Stimulated activated CD4-positive, alpha-beta T cell treated with anti-CD3 and anti-CD28 coated beads, TNF-alpha, amount 100 ng/mL, for 48 hours (primary cell): ENCODE measurements around the gene CYP2E1.
A peak's percentile ranks its signal among the peaks of the same experiment; 100 is the strongest.
"Not testable (repeated sequence)": the region's sequence is repeated elsewhere in the genome, so short reads cannot be mapped to it uniquely, and the experiment has no call there.

Source experiments
- DNase-seq, 3 donors: peaks; one replicate each; pipeline ENCODE4 v3.0.0-alpha.2; 2020; ENCODE audit warnings: low read depth in 3 of 3

The CYP2E1 gene

DNA sequence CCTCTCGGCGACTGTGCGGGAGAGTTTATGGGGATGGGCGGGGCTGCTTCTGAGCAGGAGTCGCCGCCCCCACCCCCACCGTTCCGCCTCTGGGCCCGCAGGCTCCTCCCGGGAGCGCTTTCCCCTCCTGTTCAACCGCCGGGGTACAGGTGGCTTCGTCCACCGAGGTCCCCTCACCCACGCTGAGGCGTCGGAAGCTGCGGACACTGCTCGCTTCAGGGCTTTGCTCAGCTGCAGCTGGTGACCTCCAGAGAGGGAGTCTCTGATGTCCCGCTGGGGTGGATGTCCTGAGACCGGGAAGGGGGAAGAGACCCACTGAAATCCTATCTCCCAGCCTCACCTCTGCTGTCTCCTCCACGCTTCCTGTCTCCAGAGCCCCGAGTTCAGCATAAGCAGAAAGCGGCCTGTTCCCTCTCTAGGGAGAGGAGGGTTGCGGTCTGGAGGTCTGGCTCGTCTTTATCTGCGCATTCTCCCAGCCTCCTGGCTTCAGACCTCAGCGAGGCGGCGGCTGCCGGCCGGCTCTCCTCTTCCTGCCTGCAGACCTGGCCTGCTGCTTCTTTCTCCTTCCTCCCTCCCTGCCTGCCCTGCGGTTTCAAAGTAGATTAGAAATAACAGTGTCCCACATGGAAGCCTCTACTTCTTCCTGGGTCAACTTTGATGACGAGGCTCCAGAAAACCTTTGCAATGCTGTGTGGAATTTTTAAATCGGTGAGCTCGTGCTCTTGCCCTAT lies 1.8 kb downstream of the CYP2E1 start:
- DNase-seq: no peak

DNA sequence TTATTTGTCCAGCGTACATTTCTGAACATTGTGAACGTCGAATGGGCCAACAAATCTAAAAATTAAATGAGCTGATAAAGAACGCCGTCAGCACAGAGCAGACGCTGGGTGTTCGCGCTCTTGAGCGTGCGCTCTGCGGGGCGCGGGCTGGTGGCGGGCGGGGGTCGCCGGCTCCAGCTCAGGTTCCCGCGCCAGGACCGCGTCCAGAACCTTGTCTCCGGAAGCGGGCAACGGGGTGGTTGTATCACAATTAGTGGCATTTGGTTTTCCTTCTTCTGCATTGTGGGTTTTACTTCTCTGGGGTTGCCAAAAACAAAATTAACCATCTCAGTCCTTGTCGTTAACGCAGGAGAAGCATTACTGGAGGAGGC lies 2.4 kb downstream of the CYP2E1 start:
- no peak for DNase-seq

DNA sequence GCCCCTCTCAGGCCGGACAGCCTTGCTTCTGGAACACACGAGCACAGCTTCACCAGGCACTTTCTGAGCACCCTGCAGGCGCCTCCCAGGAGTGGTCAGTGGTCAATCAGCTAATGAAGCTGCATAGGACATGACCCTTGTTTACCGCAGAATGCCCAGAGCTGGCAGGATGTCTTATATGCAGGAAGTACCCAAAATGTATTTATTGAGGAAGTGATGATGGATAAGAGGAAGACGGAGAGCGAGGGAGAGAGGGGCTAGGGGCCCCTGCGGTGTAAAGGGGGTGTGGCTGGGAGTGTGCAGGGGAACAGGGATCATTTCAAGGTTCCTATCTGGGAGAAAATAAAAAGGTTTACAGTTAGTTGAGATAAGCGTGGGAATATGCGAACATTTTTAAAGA lies 3.3 kb downstream of the CYP2E1 start:
- DNase-seq: no peak

DNA sequence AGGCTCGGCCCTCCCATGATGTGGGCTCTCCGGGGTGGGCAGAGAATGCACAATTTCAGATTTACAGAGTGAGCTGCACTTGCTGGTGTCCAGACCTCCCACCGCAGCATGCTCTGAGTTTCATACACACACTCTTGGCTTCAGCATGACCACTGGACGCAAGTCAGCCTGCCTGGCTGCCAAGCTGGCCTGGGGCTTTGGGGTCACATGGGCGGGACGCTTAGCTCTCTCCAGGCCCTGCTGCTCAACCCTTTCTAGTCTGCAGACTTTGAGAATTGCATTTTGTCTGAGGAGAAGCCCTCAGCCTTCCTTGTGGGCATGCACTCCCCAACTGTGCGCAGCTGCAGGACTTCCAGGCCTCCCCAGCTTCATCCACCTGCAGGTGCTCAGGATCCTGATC lies 5.7 kb downstream of the CYP2E1 start:
- DNase-seq: no peak

DNA sequence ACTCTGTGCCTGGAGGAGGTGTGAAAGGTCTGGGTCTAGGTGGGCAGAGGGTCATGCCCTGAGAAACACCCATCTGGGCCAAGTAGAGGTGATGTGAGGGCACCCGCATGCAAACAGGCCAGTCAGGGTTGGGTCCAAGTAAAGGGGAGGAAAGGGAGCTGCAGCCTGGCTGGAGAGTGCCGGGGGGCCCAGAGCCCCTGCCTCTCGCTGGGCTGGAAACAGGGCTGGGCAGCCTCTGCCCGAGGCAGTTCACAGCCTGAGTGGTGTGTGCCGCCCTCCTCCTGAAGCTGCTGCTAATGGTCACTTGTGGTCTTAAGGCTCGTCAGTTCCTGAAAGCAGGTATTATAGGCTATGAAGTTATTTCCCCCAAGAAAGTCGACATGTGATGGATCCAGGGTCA lies 7.3 kb downstream of the CYP2E1 start:
- no peak for DNase-seq

DNA sequence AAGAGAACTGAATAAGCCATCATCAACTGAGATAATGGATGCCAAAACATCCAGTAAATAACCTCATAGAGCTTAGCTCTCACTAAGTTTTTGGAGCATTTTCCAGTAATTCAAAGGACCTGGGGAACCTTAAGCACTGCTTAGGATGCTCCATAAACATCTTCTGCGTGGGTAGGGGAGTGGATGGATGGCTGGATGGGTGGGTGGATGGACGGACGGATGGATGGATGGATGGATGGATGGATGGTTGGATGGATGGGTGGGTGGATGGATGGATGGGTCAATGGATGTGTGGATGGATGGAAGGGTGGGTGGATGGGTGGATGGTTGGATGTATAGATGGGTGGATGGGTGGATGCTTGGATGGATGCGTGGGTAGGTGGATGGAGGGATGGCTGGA lies 9.0 kb downstream of the CYP2E1 start:
- DNase-seq: no peak

DNA sequence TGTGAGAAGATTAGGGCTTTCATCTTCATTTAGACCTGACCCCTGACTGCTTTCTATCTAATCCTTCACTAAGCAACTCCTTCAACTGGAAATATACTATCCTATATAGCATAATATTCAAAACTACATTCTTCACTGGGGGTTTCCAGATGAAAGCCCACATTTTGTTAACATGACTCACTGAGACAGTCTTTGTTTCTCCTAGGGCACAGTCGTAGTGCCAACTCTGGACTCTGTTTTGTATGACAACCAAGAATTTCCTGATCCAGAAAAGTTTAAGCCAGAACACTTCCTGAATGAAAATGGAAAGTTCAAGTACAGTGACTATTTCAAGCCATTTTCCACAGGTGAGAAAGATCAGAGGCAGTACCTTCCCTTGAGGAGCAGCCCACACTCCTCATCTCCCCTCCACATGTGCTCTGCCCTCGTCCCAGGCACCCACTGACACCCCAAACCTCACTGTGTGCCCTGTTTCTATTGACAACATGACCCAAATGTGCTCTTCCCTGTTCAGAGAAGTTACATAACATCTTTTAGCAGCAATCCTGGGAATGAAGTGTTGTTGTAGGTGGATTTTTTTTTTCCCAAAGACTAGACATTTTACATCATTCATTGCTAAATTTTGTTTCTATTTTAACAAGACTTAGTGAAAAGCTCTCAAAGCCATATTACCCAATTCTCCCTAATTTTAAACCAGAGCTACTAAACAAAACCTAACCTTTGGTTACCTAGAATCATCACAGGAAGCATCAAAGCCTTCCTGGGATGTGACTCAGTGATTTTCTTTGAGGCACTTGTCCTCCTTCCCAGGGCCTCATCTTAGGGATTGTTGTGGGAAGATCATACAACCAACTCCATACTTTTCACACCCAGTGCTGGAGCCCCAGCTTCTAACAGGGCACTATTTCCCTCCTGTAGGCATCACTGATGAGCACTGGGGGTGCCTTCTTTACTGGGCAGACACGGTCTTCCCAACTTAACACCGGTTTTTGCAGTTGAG lies 10.7 kb downstream of the CYP2E1 start:
- DNase-seq: no peak

DNA sequence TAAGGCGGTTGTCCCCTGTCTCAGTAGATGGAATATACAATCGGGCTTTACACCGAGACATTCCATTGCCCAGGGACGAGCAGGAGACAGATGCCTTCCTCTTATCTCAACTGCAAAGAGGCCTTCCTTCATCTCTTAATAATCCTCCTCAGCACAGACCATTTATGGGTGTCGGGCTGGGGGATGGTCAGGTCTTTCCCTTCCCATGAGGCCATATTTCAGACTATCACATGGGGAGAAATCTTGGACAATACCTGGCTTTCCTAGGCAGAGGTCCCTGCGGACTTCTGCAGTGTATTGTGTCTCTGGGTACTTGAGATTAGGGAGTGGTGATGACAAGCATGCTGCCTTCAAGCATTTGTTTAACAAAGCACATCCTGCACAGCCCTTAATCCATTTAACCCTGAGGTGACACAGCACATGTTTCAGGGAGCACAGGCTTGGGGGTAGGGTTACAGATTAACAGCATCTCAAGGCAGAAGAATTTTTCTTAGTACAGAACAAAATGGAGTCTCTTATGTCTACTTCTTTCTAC lies 14.3 kb downstream of the CYP2E1 start:
- DNase-seq: not testable (repeated sequence)

DNA sequence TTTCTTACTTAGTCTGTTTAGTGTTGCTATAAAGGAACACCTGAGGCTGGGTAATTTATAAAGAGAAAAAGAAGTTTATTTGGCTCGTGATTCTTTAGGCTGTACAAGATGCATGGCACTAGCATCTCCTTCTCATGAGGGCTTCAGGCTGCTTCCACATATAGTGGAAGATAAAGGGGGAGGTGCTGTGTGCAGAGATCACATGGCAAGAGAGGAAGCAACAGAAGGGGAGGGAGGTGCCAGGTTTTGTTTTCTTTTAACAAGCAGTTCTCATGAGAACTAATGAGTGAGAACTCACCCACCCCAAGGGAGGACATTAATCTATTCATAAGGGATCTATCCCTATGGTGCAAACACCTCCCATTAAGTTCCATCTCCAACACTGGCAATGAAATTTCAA lies 17.3 kb downstream of the CYP2E1 start:
- DNase-seq: no peak

DNA sequence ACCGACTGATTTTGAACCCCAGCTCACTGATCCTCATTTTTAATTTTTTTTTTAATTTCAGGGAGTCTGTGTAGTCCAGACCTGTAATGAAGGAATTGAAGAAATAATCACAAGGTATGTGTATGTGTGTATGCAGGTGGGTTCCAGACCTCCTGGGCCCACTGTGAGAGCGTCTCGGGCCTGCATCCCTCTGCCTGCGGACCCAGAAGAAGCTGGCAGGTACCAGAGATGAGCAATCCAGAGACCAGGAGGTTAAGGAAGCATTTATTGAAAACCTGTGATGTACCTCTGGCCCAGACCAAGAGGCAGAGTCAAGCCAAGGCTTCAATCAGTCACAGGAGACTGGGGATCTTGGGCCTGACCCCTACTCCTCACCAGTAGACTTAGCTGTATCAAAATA lies 27.4 kb downstream of the CYP2E1 start:
- DNase-seq: no peak

DNA sequence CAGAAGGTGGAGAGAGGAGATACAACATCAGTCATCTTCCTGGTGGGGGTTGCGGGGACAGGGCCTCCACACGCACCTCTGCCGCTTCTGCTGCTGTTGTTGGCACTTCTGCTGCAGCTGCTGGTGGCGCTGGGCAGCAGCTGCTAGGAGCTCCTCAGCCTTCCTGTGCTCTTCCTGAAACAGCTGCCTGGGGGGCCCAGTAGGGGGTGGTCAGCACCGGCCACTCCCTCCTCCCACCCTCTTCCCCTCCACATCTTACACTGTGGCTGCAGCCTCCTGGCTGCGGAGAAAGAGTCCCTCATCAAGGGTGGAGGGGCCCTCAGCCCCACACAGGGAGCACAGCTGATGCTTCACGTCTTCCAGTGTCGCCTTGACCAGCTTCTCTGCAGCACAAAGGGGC lies 28.4 kb downstream of the CYP2E1 start:
- DNase-seq: no peak

DNA sequence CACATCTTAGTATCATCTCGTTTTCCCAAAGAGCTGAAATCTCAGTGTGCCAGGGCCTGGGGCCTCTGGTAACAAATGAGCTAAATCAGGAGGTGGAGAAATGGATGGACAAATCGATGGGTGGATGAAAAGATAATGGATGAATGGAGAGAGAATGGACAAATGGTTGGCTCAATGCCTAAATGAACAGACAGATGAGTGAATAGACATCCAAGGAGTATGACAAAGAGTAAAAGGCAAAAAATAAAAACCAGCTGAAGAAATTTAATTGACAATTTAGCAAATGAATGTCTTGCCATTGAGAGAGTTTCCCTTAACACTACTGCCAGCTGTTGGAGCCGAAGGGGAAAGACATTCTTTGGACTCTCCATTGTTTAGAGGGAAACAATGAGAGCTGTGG lies 30.2 kb downstream of the CYP2E1 start:
- DNase-seq: no peak

DNA sequence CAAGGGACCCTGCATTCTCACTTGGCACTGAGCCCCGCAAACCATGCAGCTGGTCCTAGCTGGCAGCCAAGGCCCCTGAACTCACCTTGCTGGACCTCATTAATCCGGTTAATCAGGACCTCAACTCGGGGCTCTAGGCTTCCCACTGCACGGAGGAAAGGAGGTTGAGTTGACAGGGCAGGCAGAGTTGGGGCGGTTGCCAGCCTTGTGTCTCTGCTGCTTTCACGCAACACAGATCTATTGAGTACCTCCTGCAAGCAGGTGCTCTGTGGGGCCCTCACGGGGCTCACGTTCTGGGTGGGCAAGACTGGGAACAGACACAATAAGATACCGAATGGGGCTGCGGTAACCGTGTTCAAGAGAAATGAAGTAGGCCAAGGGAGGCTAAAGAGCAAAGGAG lies 32.1 kb downstream of the CYP2E1 start:
- DNase-seq: no peak

DNA sequence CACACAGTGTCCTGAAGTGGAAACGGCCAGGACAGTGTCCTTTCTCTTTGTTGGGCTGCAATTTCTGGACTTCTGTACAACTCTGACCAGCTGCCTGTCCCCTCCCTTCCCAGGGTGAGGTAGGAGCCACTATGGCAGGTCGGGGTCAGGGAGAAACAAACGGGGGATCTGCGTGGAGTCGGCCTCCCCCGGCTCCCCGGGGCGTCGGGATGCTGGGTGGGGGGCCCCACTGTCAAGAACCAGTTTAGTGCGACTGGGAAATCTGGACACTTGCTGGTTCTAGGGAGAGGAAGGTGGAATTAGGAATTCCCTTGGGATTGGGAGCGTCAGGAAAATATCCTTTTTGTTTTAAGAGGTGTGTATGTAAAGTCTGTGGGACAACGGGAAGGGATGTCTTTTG lies 37.7 kb downstream of the CYP2E1 start:
- DNase-seq: no peak

DNA sequence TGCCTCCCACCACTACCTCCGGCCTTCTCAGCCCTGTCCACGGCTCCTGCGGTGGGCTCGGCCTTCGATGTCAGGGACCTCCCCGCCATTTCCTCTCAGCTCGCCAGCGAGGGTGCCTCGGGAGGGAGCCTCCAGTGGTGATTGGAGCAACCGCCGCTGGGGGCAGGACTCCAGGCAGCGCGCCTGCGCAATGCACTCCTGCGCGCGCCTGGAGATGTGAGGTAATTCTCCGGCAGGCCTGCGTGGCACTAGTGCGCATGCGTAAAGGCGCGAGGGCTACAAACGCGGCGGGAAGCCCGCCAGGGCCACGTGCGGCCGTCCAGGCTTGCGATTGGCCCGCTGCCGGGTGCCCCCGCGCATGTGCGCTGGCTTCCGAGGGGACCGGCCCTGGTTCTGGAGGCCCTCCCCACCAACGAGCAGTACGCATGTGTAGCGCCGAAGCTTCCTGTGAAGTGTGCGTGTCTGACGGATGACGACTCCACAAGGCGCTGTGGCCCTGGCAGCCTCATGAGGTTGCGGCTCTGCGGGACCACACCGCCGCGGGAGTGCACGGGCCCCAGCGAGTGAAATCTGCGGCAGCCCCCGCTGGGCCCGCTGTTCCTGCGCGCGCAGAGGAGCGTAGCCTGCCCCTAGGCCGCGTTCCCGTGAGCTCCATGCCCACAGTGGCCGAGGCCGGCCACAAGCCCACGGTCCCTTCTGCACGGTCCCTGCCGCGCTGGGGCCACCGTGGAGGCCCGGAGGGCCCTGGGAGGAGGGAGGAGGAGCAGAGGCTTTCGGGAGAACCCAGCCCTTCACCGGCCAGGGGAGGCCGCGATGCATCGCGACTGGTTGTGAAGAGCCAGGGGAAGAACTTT lies 38.5 kb downstream of the CYP2E1 start, which contains the start of gene SYCE1:
SYCE1 (minus strand) TSS at position 143 of the 854 bp plus-strand sequence; CDS start at position 89, 54 bp downstream.
- DNase-seq: peak in 1 of 3 donors; percentile 8

DNA sequence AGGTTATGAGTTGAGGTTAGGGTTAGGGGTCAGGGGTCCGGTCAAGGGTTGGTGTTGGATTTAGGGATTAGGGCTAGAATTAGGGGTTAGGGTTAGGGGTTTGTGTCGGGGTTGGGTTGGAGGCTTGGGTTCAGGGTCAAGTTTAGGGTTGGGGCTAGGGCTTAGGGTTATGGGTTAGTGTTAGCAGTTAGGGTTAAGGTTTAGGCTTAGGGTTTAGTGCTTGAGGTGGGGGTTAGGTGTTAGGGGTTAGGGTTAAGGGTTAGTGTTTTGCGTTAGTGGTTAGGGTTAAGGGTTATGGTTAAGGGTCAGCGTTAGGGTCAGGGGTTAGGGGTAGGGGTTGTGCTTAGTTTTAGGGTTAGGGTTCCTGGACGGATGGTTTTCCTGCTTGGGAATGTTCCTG lies 40.0 kb downstream of the CYP2E1 start:
- no peak for DNase-seq

DNA sequence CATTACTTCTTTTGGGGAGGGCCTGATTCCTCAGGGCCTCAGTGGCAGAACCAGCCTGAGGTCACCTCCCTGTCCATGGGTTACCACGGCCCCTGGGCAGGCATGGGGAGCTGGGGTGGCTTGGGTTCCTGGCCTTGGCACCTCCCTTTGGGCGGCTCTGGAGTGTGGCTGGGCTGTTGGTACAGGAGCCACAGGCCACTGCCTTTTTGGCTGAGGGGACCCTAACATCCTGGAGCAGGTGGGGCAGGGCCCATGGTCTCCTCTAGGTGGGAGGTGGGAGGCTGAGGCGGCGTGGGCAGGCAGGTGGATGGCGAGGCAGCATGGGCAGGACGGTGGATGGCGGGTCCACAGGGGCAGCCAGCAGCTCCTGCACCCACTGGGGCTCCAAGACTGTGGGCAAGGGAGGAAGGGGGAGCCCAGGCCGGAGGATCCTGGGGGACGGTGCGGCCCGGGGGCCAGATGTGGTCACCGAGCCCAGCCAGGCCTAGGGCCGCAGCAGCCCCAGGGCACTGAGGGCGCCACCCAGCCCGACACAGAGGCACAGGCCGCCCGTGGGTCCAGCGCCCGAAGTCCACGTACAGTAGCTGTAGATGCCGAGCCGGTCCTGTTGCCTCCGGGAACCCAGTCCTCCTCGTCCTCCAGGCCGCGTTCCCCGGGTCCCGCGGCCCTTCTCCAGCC lies 40.6 kb downstream of the CYP2E1 start:
- no peak for DNase-seq

DNA sequence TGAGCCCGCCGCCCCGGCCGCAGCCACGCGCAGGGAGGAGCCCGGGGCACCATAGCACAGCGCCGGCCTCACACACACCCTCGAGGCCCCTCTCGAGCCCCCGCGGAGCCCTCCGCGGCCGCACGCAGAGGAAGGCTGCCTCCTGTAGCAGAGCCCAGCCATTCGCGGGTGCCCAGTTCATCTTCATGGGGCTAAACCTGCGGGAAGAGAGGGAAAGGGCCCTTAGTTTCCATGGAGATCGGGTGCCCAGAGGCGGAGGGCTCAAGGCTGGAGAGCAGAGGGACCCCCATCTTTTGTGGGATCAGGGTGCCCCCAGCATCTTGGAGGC lies 41.1 kb downstream of the CYP2E1 start:
- DNase-seq: no peak

DNA sequence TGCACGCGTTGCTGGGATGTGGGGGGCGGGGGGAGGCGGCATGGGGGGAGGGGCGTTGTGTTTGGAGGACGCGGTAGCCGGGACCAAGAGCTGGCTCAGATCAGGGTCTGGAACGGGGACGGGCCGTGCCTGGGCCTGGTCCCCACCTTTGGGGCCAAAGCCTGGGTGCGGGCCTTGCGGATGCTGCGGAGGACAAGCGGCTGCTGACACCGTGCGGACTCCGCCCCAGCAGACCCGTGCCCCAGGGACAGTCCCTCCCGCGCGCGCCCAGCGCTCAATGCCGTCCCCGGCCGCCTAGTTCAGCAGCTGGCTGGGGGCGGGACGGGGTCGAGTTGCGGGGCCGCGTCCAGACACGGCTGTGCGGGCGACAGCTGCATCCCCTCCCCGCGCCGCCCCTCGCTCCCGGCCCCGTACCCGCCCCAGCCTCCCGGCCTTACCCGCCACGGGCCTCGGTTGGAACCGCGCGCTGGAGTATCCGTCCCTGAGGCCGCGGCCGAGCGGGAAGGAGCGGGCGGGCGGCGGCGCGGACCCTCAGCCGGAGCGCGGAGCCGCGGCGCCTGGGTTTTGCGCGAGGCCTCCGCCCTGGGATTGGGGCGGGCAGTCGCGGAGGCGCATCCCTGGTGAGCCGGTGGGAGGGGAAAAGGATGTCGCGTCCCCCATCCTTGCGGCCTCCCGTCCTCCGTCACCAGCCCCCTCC lies 41.8 kb downstream of the CYP2E1 start:
- DNase-seq: not testable (repeated sequence)

DNA sequence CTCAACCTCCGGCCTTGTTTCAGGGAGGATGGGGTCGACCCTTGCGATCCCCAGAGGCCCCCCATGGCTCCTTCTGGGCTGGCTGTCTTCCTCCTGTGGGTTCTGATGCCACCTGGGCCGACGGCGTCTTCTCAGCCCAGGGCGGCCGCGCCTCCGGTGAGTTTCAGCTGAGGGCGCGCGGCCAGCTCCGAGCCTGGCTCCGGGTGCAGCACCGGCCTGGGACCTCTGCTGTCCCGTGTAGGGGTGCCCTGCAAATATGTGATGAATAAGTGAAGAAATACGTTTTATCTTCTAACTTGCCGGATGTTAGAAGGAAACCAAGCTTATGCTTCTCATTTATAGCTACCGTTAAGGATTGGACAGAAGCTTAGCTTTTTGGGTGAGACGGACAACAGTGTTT lies 42.6 kb downstream of the CYP2E1 start:
- not testable (repeated sequence) for DNase-seq

DNA sequence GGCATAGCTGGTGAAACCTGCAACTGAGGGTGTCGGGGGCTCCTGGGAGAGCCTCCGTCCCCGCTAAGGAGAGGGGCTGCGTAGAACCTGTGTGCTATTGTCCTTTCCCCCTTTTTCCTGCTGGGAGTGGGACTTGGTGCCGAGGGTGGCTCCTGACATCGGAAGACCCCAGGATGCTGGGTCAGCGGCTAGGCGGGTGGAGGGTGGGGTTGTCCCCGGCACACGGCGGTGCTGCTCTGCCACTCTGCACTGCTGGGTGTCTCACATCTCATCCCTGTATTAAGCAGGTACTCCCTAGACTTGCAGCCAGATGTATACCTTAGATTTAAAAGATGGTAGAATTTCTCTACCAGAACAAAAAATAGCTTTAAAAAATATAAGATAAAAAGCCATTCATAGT lies 44.9 kb downstream of the CYP2E1 start:
- not testable (repeated sequence) for DNase-seq
